HG03175 (cell line): ENCODE results near the gene TLX2.
"Not testable (repeated sequence)": the region's sequence is repeated elsewhere in the genome, so short reads cannot be mapped to it uniquely, and the experiment has no call there.

Source experiments
- ATAC-seq: cut with Tn5 transposase; IDR thresholded peaks from one replicate; pipeline ENCODE4 v1.9.1; 2021; ENCODE audit warnings: mild to moderate bottlenecking, moderate library complexity; ENCODE audit not compliant: unreplicated experiment

Gene TLX2

GRCh38 chr2:74552914-74553811, 38.9 kb downstream of the TLX2 start:
- no peak for ATAC-seq

GRCh38 chr2:74553892-74554819, 39.9 kb downstream of the TLX2 start, which contains the start of the genes DOK1 and LOXL3:
TSS of gene DOK1 (plus strand) at chr2:74554720. CDS start at chr2:74554755, 35 bp downstream.
TSS of gene LOXL3 (minus strand) at chr2:74553942. CDS start at chr2:74552634, 1,308 bp downstream.
- peak; percentile 58 for ATAC-seq

GRCh38 chr2:74554820-74555531, 40.7 kb downstream of the TLX2 start:
- ATAC-seq: peak; percentile 61

GRCh38 chr2:74555610-74556103, 41.4 kb downstream of the TLX2 start:
- ATAC-seq: no peak

- no peak for ATAC-seq
These were observed 41.9 kb downstream of the TLX2 start for GRCh38 chr2:74556159-74556558.

- ATAC-seq: no peak
These were observed 42.7 kb downstream of the TLX2 start for GRCh38 chr2:74556831-74557370.

GRCh38 chr2:74558284-74559230, 44.3 kb downstream of the TLX2 start:
- no peak for ATAC-seq

- no peak for ATAC-seq
These were observed 45.7 kb downstream of the TLX2 start for GRCh38 chr2:74559912-74560311.

- ATAC-seq: no peak
These were observed 46.3 kb downstream of the TLX2 start for GRCh38 chr2:74560591-74560990.

- ATAC-seq: not testable (repeated sequence)
These were observed 46.8 kb downstream of the TLX2 start for GRCh38 chr2:74561022-74561421.

GRCh38 chr2:74562126-74562775, 48.0 kb downstream of the TLX2 start:
- no peak for ATAC-seq

GRCh38 chr2:74564222-74564621, 50.0 kb downstream of the TLX2 start:
- no peak for ATAC-seq

GRCh38 chr2:74566076-74566753, 52.0 kb downstream of the TLX2 start:
- no peak for ATAC-seq

- ATAC-seq: no peak
These were observed 52.5 kb downstream of the TLX2 start for GRCh38 chr2:74566754-74567085.
